PC-9 (cell line): Measurements from ENCODE around the gene ITPR3. TPM values are rescaled to one million over a fixed set of nuclear protein-coding genes. Genes with fewer than 3 reads are reported as not detected.

Source experiments
- BruUV-seq: library from RNA; stranded (reverse); fragments of 400-500 nt; replicated peaks from 2 replicates; lab custom pipeline; 2021; lab: Mats Ljungman, UMichigan
- CTCF ChIA-PET: fragments of 300-600 bp; sonication (Branson Sonifier 250); formaldehyde crosslinking; loops from one replicate; lab custom pipeline; 2022; ENCODE audit warnings: antibody characterized with exemption; lab: Charles Lee
- POLR2A ChIA-PET: fragments of 300-600 bp; sonication (Branson Sonifier 250); formaldehyde crosslinking; loops from one replicate; lab custom pipeline; 2022; ENCODE audit warnings: antibody characterized with exemption; ENCODE audit not compliant: unreplicated experiment; lab: Charles Lee
- DNase-seq, 2 experiments: peaks; one replicate each; pipeline versions ENCODE4 v3.0.0 to v3.0.0-alpha.2; 2015 to 2022; ENCODE audit warnings: mixed read lengths in 1 of 2
- H2AFZ ChIP-seq: fragments of 200-600 bp; sonication (generic); 2 replicates; pipeline ENCODE4 v1.8.1; 2017; ENCODE audit warnings: antibody characterized with exemption
- H3F3A ChIP-seq: fragments of 200-600 bp; sonication (generic); 2 replicates; pipeline ENCODE4 v1.8.1; 2017; ENCODE audit warnings: antibody characterized with exemption, mild to moderate bottlenecking, low read depth; ENCODE audit not compliant: insufficient read depth
- H3K27ac ChIP-seq: fragments of 200-600 bp; sonication (generic); 2 replicates; pipeline ENCODE4 v1.6.1; 2016; ENCODE audit warnings: mixed run types
- H3K27me3 ChIP-seq: fragments of 200-600 bp; sonication (generic); 2 replicates; pipeline ENCODE4 v1.6.1; 2016; ENCODE audit warnings: low read depth, mixed run types; ENCODE audit not compliant: insufficient read depth
- H3K36me3 ChIP-seq: fragments of 200-600 bp; sonication (generic); 2 replicates; pipeline ENCODE4 v1.6.1; 2016; ENCODE audit warnings: low read depth, mixed run types
- H3K4me1 ChIP-seq: fragments of 200-600 bp; sonication (generic); replicated peaks from 2 replicates; pipeline ENCODE4 v1.6.1; 2016; ENCODE audit warnings: mixed run types; ENCODE audit not compliant: insufficient read depth
- H3K4me2 ChIP-seq: fragments of 200-600 bp; sonication (generic); 2 replicates; pipeline ENCODE4 v1.6.1; 2017; ENCODE audit warnings: mixed run types
- H3K4me3 ChIP-seq: fragments of 200-600 bp; sonication (generic); 2 replicates; pipeline ENCODE4 v1.6.1; 2016; ENCODE audit warnings: mixed run types
- H3K79me2 ChIP-seq: fragments of 200-600 bp; sonication (generic); 2 replicates; pipeline ENCODE4 v1.6.1; 2017; ENCODE audit warnings: low read depth, mixed run types
- H3K9me2 ChIP-seq: fragments of 200-600 bp; sonication (generic); 2 replicates; pipeline ENCODE4 v1.8.1; 2017; ENCODE audit warnings: mild to moderate bottlenecking; ENCODE audit not compliant: insufficient read depth
- H3K9me3 ChIP-seq: fragments of 200-600 bp; sonication (generic); 2 replicates; pipeline ENCODE4 v1.8.1; 2016; ENCODE audit warnings: low read depth; ENCODE audit not compliant: insufficient read depth
- H4K20me1 ChIP-seq: fragments of 200-600 bp; sonication (generic); 2 replicates; pipeline ENCODE4 v1.8.1; 2017; ENCODE audit not compliant: insufficient read depth
- CTCF ChIP-seq: fragments of 200-600 bp; sonication (generic); conservative IDR thresholded peaks from 2 replicates; pipeline ENCODE4 v1.6.1; 2017; ENCODE audit warnings: mixed run types, antibody characterized with exemption, mild to moderate bottlenecking, moderate library complexity
- EZH2 ChIP-seq: fragments of 200-600 bp; sonication (generic); IDR thresholded peaks from 2 replicates; pipeline ENCODE4 v1.8.0; 2017; ENCODE audit warnings: antibody characterized with exemption, low read depth
- intact Hi-C: fragments of 100-400 bp; cut with micrococcal nuclease; formaldehyde crosslinking; loops from one replicate; pipeline ENCODE4 v1.10.0; 2022; ENCODE audit not compliant: unreplicated experiment
- total RNA-seq: library from RNA; stranded (reverse); gene quantifications from 2 replicates; pipeline ENCODE4 v1.2.3, GENCODE V29; 2021

ITPR3 gene
- total RNA-seq, 1 experiment from 2014 or later = 86.9 TPM

GRCh38 chr6:33712914-33713313 lies 91.8 kb downstream of the ITPR3 start:
- H3K79me2 ChIP-seq = peaks cover 23% of the 10 kb centered on the region
- intact Hi-C loops = no loop called here
- no peak overlapping the region for H2AFZ ChIP-seq
- H3K4me3 ChIP-seq = no peak overlapping the region
- TF ChIP-seq CTCF (no peak), EZH2 (no peak)
- no peak overlapping the region for H3K4me2 ChIP-seq
- BruUV-seq = no TSS peak
- POLR2A ChIA-PET = no interaction called here
- no peaks in the 10 kb centered on the region for H3K9me2 ChIP-seq
- H3K4me1 ChIP-seq = peaks cover 44% of the 10 kb centered on the region
- peaks cover 17% of the 10 kb centered on the region for H3F3A ChIP-seq
- no peak overlapping the region for H3K27ac ChIP-seq
- CTCF ChIA-PET = no interaction called here
- H3K36me3 ChIP-seq = peaks cover 16% of the 10 kb centered on the region; the same call in 1 of the 2 replicates
- no peaks in the 10 kb centered on the region for H4K20me1 ChIP-seq
- DNase-seq = no peak
- no peaks in the 10 kb centered on the region for H3K9me3 ChIP-seq
- no peaks in the 10 kb centered on the region for H3K27me3 ChIP-seq

GRCh38 chr6:33713786-33714185 lies 92.7 kb downstream of the ITPR3 start:
- no peak for TF ChIP-seq EZH2
- TF ChIP-seq CTCF = no peak
- no TSS peak for BruUV-seq

DNA sequence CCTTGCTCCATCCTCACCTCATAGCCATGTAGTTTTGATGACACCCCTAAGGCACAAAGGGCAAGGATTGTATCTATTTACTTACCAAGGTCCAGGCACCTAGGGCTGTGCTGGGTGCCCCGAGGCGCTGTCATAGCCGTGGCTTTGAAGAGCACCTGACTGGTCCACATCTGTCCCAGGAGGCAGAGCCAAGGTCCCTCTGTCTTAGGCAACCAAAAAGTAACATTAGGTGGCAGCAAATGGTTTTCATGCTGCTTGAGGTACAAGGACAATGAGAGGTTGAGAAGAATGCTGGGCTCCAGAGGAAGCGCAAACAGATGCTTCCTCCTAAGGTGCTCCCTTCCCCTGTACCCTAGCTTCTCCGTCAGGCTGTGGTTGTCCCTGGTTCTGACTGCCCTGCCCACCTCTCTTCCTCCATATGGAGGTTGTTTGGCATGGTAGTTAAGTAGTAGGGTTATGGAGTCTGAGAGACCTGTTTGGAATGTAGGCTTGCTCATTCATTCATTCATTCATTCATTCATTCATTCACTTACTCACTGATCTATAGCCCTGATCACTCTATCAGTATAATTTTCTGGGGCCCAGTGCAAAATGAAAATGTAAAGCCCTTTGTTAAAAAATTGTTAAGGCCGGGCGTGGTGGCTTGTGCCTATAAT lies 93.4 kb downstream of the ITPR3 start:
- H2AFZ ChIP-seq = no peak overlapping the region
- H3K4me1 ChIP-seq = peaks cover 60% of the 10 kb centered on the region
- no peak overlapping the region for H3K4me3 ChIP-seq
- H3K79me2 ChIP-seq = peaks cover 17% of the 10 kb centered on the region
- peaks cover 25% of the 10 kb centered on the region for H3F3A ChIP-seq
- CTCF ChIA-PET = no interaction called here
- no peaks in the 10 kb centered on the region for H3K27me3 ChIP-seq
- H3K9me2 ChIP-seq = no peaks in the 10 kb centered on the region
- H3K9me3 ChIP-seq = no peaks in the 10 kb centered on the region
- BruUV-seq = no TSS peak
- H3K4me2 ChIP-seq = no peak overlapping the region
- H3K27ac ChIP-seq = no peak overlapping the region
- POLR2A ChIA-PET = no interaction called here
- H4K20me1 ChIP-seq = no peaks in the 10 kb centered on the region
- no peak for TF ChIP-seq CTCF
- no peak for TF ChIP-seq EZH2
- intact Hi-C loops = no loop called here
- 0 out of 2 replicates have a peak, but pooled peaks cover 6% of the 10 kb centered on the region for H3K36me3 ChIP-seq
- no peak for DNase-seq

More at GRCh38 chr6:33713786-33714185, 92.7 kb downstream of the ITPR3 start:
- intact Hi-C loops = no loop called here
- CTCF ChIA-PET = no interaction called here
- Histone ChIP-seq H3K79me2 (peaks cover 23% of the 10 kb centered on the region), H3K27ac (no peak overlapping the region), H3K4me1 (peaks cover 53% of the 10 kb centered on the region), H3K27me3 (no peaks in the 10 kb centered on the region), H3K9me3 (no peaks in the 10 kb centered on the region), H2AFZ (no peak overlapping the region), H3K4me3 (no peak overlapping the region), H4K20me1 (no peaks in the 10 kb centered on the region), H3F3A (peaks cover 25% of the 10 kb centered on the region), H3K4me2 (no peak overlapping the region), H3K9me2 (no peaks in the 10 kb centered on the region), H3K36me3 (peaks cover 13% of the 10 kb centered on the region; the same call in 1 of the 2 replicates)
- POLR2A ChIA-PET = no interaction called here
- no peak for DNase-seq
